ENCODE results near the gene CPD.

Gene CPD

DNA sequence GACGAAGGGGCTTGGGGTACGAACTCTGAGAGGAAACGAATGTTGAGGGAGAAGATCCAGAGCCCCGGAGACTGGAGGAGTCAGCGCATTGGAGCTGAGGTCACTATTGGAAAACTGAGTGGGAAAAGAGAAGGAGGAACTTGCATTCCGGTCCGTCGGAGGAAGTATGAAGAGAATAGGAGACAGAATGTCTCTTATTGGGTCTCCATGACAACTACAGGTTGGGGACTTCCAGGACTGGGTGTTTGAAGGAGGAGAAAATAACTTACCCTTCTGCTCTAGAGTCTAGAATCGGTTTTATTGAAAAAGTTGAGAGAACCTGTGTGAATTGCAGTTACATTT, 99.0 kb downstream of the CPD start:
- Histone ChIP-seq H3K27me3 (ENCODE audit: insufficient read depth, low read length) (no peaks in the 10 kb centered on the region), H3K9me3 (ENCODE audit: low read length) (no peaks in the 10 kb centered on the region), H3K4me3 (ENCODE audit: low read length) (peak overlapping the region; percentile 68), H3K36me3 (ENCODE audit: insufficient read depth, low read length) (peaks cover 26% of the 10 kb centered on the region), H3K4me1 (ENCODE audit: insufficient read depth, low read length) (peaks cover 5% of the 10 kb centered on the region), H2AFZ (ENCODE audit: low read depth, low read length) (peak overlapping the region; percentile 22)

DNA sequence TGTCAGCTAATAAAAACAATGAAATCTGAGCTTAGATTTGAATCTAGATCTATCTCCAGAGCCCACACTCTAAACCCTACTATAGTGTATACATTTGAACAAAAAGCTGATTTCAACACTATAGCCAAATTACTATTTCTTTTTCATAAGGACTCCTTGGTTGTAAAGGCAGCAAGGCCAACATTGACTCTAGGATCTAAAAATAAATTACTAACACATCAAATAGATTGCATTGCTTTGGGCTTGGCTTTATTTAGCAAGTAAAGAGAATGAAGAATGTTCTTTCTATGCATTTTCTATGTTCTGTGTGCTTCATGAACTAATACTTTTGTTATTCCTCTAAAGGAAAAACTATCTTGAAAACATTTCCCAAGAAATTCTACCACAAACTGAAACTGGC, 103.8 kb downstream of the CPD start:
- Histone ChIP-seq H2AFZ (ENCODE audit: low read depth, low read length) (no peak overlapping the region), H3K36me3 (ENCODE audit: insufficient read depth, low read length) (peaks cover 68% of the 10 kb centered on the region), H3K4me1 (ENCODE audit: insufficient read depth, low read length) (peaks cover 5% of the 10 kb centered on the region), H3K9me3 (ENCODE audit: low read length) (no peaks in the 10 kb centered on the region), H3K4me3 (ENCODE audit: low read length) (no peak overlapping the region), H3K27me3 (ENCODE audit: insufficient read depth, low read length) (no peaks in the 10 kb centered on the region)

DNA sequence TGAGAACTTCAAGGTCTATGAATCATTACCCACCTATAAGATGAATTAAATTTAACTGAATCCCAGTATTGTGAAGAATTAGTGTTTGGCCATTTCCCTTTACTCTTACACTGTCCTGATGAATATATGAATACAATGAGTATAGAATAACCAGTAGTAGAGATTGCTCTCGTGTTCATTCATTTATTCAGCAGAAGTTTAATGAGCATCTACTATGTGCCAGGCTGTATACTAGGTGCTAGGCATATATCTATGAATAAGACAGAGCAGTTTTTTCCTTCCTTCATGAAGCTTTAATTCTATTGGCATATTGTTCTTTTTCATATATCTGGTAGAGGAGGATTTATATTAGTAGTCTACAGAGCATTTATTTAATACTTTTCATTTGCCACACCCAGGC, 104.4 kb downstream of the CPD start:
- no peaks in the 10 kb centered on the region for H3K27me3 ChIP-seq (ENCODE audit: insufficient read depth, low read length)
- H3K36me3 ChIP-seq (ENCODE audit: insufficient read depth, low read length), result peaks cover 72% of the 10 kb centered on the region
- no peak overlapping the region for H2AFZ ChIP-seq (ENCODE audit: low read depth, low read length)
- no peak overlapping the region for H3K4me3 ChIP-seq (ENCODE audit: low read length)
- peaks cover 2% of the 10 kb centered on the region for H3K4me1 ChIP-seq (ENCODE audit: insufficient read depth, low read length)
- no peaks in the 10 kb centered on the region for H3K9me3 ChIP-seq (ENCODE audit: low read length)

DNA sequence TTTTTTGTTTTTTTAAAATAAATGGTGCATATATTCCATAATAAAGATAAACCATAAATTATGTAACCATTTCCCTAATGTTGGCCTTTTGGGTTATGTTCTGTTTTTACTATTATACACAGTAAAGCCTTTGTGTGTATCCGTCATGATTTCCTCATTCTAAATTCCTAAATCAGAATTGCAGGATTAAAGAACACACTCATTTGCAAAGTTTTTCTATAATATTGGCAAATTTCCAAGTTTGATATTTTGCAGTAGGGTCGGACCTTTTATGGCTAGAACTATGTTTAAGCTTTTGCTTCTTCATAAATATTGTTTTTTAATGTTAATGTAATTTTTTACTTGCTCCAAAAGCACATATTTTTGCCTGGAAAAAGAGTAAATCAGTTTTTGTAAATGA, 115.1 kb downstream of the CPD start:
- Histone ChIP-seq H3K36me3 (ENCODE audit: insufficient read depth, low read length) (peaks cover 97% of the 10 kb centered on the region), H3K9me3 (ENCODE audit: low read length) (no peaks in the 10 kb centered on the region), H3K4me3 (ENCODE audit: low read length) (no peak overlapping the region), H3K4me1 (ENCODE audit: insufficient read depth, low read length) (no peaks in the 10 kb centered on the region), H3K27me3 (ENCODE audit: insufficient read depth, low read length) (no peaks in the 10 kb centered on the region), H2AFZ (ENCODE audit: low read depth, low read length) (no peak overlapping the region)

DNA sequence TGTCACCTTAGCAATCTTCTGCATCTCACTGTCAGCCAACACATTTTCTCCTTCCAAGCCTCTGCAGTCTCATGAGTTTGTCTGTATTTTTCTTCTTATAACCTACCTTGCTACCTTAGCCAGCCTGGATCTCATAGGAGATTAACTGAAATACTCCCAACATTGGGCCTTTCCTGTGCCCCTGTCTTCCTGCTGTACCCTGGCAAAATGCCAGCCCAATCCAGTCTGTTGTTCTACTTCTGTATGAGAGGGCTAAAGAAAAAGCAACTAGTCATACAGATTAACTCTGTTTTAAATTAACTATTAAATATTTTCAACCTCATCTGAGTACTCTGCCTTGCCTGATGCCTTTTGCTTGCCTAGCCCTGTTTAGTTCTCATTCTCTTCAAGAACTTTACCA, 116.9 kb downstream of the CPD start:
- Histone ChIP-seq H3K4me1 (ENCODE audit: insufficient read depth, low read length) (no peaks in the 10 kb centered on the region), H3K4me3 (ENCODE audit: low read length) (no peak overlapping the region), H3K36me3 (ENCODE audit: insufficient read depth, low read length) (peaks cover 92% of the 10 kb centered on the region), H3K9me3 (ENCODE audit: low read length) (no peaks in the 10 kb centered on the region), H2AFZ (ENCODE audit: low read depth, low read length) (no peak overlapping the region), H3K27me3 (ENCODE audit: insufficient read depth, low read length) (no peaks in the 10 kb centered on the region)

DNA sequence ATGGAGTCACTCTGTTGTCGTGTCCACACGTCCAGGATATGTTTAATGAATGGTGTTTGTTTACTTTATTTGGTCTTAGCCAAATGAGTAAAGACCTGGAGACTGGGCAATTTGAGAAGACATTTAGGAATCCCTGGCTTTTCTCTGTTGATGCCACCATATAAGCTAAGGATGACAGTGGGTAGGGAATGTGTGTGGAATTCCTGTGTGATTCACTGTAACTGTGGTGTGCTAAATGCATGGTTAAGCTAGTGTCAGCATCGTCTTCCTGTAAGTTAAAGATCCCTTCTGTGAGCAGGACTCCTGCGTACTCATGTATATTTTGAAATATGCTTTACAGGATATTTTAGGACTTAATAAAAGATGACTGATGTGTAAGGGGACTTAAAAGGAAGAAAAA, 124.8 kb downstream of the CPD start:
- peaks cover 66% of the 10 kb centered on the region for H3K36me3 ChIP-seq (ENCODE audit: insufficient read depth, low read length)
- peaks cover 6% of the 10 kb centered on the region for H3K9me3 ChIP-seq (ENCODE audit: low read length)
- H3K4me3 ChIP-seq (ENCODE audit: low read length), result no peak overlapping the region
- H3K27me3 ChIP-seq (ENCODE audit: insufficient read depth, low read length), result no peaks in the 10 kb centered on the region
- H2AFZ ChIP-seq (ENCODE audit: low read depth, low read length), result no peak overlapping the region
- H3K4me1 ChIP-seq (ENCODE audit: insufficient read depth, low read length), result no peaks in the 10 kb centered on the region

DNA sequence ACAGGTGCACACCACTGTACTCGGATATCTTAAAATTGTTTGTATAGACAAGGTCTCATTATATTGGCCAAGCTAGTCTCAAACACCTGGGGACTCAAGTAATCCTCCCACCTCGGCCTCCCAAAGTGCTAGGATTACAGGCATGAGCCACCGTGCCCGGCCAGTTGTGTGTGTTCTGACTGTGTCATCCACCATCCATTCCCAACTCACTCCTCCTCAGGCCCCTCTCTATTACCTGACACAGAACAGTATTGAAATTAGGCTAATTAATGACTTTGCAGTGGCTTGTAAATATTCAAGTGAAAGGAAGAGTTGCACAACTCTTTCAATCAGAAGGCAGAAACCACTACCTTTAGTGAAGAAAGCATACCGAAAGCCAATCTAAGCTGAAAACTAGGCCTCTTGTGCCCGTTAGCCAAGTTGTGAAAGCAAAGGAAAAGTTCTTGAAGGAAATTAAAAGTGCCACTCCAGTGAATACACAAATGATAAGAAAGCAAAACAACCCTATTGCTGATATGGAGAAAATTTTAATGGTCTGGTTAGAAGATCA, 127.2 kb downstream of the CPD start:
- H2AFZ ChIP-seq (ENCODE audit: low read depth, low read length), result no peak overlapping the region
- no peaks in the 10 kb centered on the region for H3K4me1 ChIP-seq (ENCODE audit: insufficient read depth, low read length)
- H3K27me3 ChIP-seq (ENCODE audit: insufficient read depth, low read length), result no peaks in the 10 kb centered on the region
- peaks cover 54% of the 10 kb centered on the region for H3K36me3 ChIP-seq (ENCODE audit: insufficient read depth, low read length)
- no peak overlapping the region for H3K4me3 ChIP-seq (ENCODE audit: low read length)
- H3K9me3 ChIP-seq (ENCODE audit: low read length), result peaks cover 6% of the 10 kb centered on the region

DNA sequence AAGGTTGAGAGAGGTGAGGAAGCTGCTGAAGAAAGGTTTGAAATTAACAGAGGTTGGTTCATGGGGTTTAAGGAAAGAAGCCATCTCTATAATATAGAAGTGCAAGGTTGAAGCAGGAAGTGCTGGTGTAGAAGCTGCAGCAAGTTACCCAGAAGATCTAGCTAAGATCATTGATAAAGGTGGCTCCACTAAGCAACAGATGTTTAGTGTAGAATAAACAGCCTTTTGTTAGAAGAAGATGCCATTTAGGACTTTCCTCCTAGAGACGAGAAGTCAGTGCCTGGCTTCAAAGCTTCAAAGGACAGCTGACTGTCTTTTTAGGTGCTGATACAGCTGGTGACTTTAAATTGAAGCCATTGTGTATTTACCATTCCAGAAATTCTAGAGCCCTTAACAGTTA, 127.8 kb downstream of the CPD start:
- Histone ChIP-seq H3K9me3 (ENCODE audit: low read length) (peaks cover 3% of the 10 kb centered on the region), H3K36me3 (ENCODE audit: insufficient read depth, low read length) (peaks cover 56% of the 10 kb centered on the region), H3K4me1 (ENCODE audit: insufficient read depth, low read length) (no peaks in the 10 kb centered on the region), H3K4me3 (ENCODE audit: low read length) (no peak overlapping the region), H3K27me3 (ENCODE audit: insufficient read depth, low read length) (no peaks in the 10 kb centered on the region), H2AFZ (ENCODE audit: low read depth, low read length) (no peak overlapping the region)

DNA sequence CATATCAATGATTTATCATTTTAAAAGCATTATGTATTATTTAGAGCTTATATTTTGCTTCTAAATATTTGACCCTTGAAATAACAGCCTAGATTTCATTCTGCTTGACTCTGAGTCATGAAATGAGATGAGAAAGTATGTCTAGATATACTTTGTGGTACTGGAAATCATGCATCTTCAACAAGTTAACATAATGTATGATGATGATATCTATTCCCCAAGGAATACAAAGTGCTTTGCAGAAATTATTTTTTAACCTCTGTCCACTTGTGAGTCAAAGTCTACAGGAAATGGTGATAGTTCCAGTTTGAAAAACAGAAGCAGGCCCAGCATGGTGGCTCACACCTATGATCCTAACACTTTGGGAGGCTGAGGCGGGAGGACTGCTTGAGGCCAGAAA, 134.6 kb downstream of the CPD start:
- Histone ChIP-seq H2AFZ (ENCODE audit: low read depth, low read length) (no peak overlapping the region), H3K4me1 (ENCODE audit: insufficient read depth, low read length) (no peaks in the 10 kb centered on the region), H3K9me3 (ENCODE audit: low read length) (peaks cover 2% of the 10 kb centered on the region), H3K27me3 (ENCODE audit: insufficient read depth, low read length) (no peaks in the 10 kb centered on the region), H3K4me3 (ENCODE audit: low read length) (no peak overlapping the region), H3K36me3 (ENCODE audit: insufficient read depth, low read length) (peaks cover 47% of the 10 kb centered on the region)

DNA sequence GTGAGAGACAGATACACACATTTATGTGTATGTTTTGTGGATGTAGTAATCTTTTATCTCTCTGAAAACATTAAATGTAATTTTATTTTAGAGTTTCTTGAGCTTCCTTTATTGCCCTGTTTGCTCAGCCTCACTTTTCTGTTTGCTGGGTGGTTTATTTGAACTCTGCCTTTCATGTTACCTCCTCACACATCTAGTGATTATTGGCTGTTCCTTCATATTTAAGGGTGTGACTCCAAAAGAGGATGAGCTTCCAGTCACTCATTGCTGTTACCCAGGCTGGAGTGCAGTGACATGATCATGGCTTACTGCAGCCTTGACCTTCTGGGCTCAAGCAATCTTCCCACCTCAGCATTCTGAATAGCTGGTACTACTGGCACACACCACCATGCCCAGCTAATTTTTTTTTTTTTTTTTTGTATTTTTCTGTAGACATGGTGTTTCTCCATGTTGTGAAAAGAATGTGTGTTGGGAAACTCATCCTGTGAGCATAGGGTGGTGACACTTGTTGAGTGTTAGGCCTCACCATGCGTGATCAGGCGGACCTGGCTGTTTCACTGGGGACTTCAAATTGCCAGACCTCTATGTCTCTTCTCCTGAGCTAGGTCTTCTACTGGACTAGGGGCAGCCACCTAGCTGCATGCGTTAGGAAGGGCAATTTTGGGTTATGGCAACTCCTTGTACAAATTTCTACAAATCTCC, 136.3 kb downstream of the CPD start:
- Histone ChIP-seq H3K9me3 (ENCODE audit: low read length) (peaks cover 2% of the 10 kb centered on the region), H2AFZ (ENCODE audit: low read depth, low read length) (no peak overlapping the region), H3K36me3 (ENCODE audit: insufficient read depth, low read length) (peaks cover 45% of the 10 kb centered on the region), H3K4me3 (ENCODE audit: low read length) (no peak overlapping the region), H3K27me3 (ENCODE audit: insufficient read depth, low read length) (no peaks in the 10 kb centered on the region), H3K4me1 (ENCODE audit: insufficient read depth, low read length) (peaks cover 10% of the 10 kb centered on the region)

DNA sequence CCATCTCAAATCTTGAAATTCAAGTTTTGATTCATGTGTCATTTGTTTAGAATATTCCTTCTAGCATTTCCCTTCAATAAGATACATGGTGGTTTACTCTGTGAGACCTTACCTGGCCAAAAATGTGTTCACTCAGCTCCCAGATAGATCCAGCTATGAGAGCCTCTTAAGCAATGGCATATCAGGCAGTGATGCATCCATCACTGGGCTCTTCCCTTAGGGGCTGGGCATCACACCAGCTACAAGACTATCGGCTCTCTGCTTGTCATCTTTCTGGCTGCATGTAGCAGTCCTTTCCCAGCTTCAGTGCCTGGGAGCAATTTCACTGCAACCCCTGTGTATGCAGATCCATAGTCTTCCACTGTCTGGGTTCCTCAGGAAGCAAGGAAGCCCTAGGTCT, 139.1 kb downstream of the CPD start:
- Histone ChIP-seq H3K9me3 (ENCODE audit: low read length) (peaks cover 13% of the 10 kb centered on the region), H3K27me3 (ENCODE audit: insufficient read depth, low read length) (no peaks in the 10 kb centered on the region), H3K36me3 (ENCODE audit: insufficient read depth, low read length) (peaks cover 46% of the 10 kb centered on the region), H2AFZ (ENCODE audit: low read depth, low read length) (no peak overlapping the region), H3K4me3 (ENCODE audit: low read length) (no peak overlapping the region), H3K4me1 (ENCODE audit: insufficient read depth, low read length) (peaks cover 19% of the 10 kb centered on the region)

DNA sequence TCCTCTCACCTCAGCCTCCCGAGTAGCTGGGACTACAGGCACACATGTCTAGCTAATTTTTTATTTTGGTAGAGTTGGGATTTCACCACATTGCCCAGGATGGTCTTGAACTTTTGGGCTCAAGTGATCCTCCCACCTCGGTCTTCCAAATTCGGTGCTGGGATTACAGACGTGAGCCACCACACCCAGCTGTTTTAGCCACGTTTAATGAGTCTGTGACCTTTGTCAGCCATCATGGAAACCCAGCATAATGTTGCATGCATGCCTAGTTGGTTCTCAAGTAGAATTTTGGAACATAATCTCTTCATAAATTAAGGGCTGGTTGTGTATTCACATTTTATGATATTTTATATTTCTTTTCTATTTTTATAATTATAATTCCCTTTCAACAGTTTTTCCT, 140.4 kb downstream of the CPD start:
- Histone ChIP-seq H3K4me3 (ENCODE audit: low read length) (no peak overlapping the region), H3K9me3 (ENCODE audit: low read length) (peaks cover 14% of the 10 kb centered on the region), H3K36me3 (ENCODE audit: insufficient read depth, low read length) (peaks cover 37% of the 10 kb centered on the region), H3K4me1 (ENCODE audit: insufficient read depth, low read length) (peaks cover 19% of the 10 kb centered on the region), H3K27me3 (ENCODE audit: insufficient read depth, low read length) (no peaks in the 10 kb centered on the region), H2AFZ (ENCODE audit: low read depth, low read length) (no peak overlapping the region)
